HEK293T (cell line): ENCODE data around the gene REX1BD.
A peak's percentile ranks its signal among the peaks of the same experiment; 100 is the strongest.
"Not testable (repeated sequence)": the region's sequence is repeated elsewhere in the genome, so short reads cannot be mapped to it uniquely, and the experiment has no call there.

Experiments
- CTCF ChIA-PET: fragments of 350-600 bp; formaldehyde crosslinking; extraction: SDS; loops from one replicate; lab custom pipeline; 2021; ENCODE audit warnings: antibody characterized with exemption, inconsistent platforms; lab: Yijun Ruan, JAX
- POLR2A ChIA-PET: fragments of 350-600 bp; formaldehyde crosslinking; extraction: SDS; loops from one replicate; lab custom pipeline; 2020; ENCODE audit warnings: antibody characterized with exemption, inconsistent platforms; lab: Yijun Ruan, JAX
- DNase-seq: peaks from one replicate; pipeline ENCODE4 v3.0.0; 2012; ENCODE audit warnings: mixed read lengths; ENCODE audit errors: extremely low spot score
- ARNT ChIP-seq: fragments of 450-650 bp; IDR thresholded peaks from 2 replicates; pipeline ENCODE4 v1.6.1; 2017; ENCODE audit warnings: mild to moderate bottlenecking
- BHLHE40 ChIP-seq: fragments of 450-650 bp; IDR thresholded peaks from 2 replicates; pipeline ENCODE4 v1.6.1; 2016; ENCODE audit warnings: mild to moderate bottlenecking, moderate library complexity, borderline replicate concordance
- CTBP1 ChIP-seq: fragments of 450-650 bp; IDR thresholded peaks from 2 replicates; pipeline ENCODE4 v1.6.1; 2016; ENCODE audit warnings: borderline replicate concordance
- FOXA1 ChIP-seq: fragments of 450-650 bp; IDR thresholded peaks from 2 replicates; pipeline ENCODE4 v1.6.1; 2016; ENCODE audit warnings: mild to moderate bottlenecking
- FOXK2 ChIP-seq: fragments of 450-650 bp; IDR thresholded peaks from 2 replicates; pipeline ENCODE4 v1.6.1; 2016; ENCODE audit warnings: mild to moderate bottlenecking
- FOXM1 ChIP-seq: fragments of 450-650 bp; IDR thresholded peaks from 2 replicates; pipeline ENCODE4 v1.6.1; 2017; ENCODE audit warnings: mild to moderate bottlenecking, borderline replicate concordance
- HDGF ChIP-seq: fragments of 450-650 bp; IDR thresholded peaks from 2 replicates; pipeline ENCODE4 v1.6.1; 2017; ENCODE audit warnings: antibody characterized with exemption, borderline replicate concordance
- L3MBTL2 ChIP-seq: fragments of 450-650 bp; conservative IDR thresholded peaks from 2 replicates; pipeline ENCODE4 v1.6.1; 2016; ENCODE audit warnings: mild to moderate bottlenecking
- LEF1 ChIP-seq: fragments of 450-650 bp; IDR thresholded peaks from 2 replicates; pipeline ENCODE4 v1.6.1; 2017; ENCODE audit warnings: mild to moderate bottlenecking, borderline replicate concordance
- NFRKB ChIP-seq: fragments of 450-650 bp; IDR thresholded peaks from 2 replicates; pipeline ENCODE4 v1.6.1; 2016; ENCODE audit warnings: mild to moderate bottlenecking, moderate library complexity
- PKNOX1 ChIP-seq: fragments of 450-650 bp; IDR thresholded peaks from 2 replicates; pipeline ENCODE4 v1.6.1; 2016
- SP1 ChIP-seq: fragments of 450-650 bp; IDR thresholded peaks from 2 replicates; pipeline ENCODE4 v1.6.1; 2017
- SUZ12 ChIP-seq: fragments of 450-650 bp; IDR thresholded peaks from 2 replicates; pipeline ENCODE4 v1.6.1; 2016; ENCODE audit warnings: mild to moderate bottlenecking
- TARDBP ChIP-seq: fragments of 450-650 bp; IDR thresholded peaks from 2 replicates; pipeline ENCODE4 v1.6.1; 2016
- ZNF384 ChIP-seq: fragments of 450-650 bp; IDR thresholded peaks from 2 replicates; pipeline ENCODE4 v1.6.1; 2016

Gene REX1BD

DNA sequence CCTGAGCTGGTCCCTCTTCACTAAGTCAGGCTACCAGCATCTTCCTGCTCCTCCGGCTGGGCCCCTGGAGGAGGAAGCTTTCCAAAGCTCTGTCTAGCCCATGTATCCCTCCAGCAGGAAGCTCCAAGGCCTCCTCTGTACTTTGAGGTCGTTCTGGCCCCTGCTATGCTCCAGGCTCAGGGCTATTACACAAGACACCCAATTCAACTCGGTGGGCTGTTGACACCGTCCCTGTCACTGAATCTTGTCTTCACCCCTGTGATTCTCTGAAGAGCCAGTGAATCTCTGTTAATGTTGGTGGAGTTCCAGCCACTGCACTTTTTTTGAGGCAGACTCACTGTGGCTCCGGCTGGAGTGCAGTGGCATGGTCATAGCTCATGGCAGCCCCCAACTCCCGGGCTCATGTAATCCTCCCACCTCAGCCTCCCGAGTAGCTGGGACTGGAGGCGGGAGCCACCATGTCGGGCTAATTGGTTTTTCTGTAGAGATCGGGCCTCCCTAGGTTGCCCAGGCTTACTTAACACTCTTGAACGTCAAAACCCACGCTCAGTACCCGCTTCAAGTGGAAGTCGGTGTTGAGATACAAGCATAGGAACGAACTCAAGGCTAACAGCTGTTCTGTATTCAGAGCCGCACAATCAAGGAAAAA is 512 bp upstream of the REX1BD start:
- no peak for DNase-seq
- peak; percentile 33 for TF ChIP-seq L3MBTL2
- no peak for TF ChIP-seq FOXA1
- CTCF ChIA-PET: interaction anchor here (0.6 to 3.6 kb wide), 6 partner anchors 16 to 259 kb away, joined by 4 to 16 read pairs (median 5); partner anchors contain the start of gene UBA52
- POLR2A ChIA-PET: interaction anchor here (0.9 to 5.0 kb wide), 9 partner anchors 9 to 253 kb away, joined by 3 to 43 read pairs (median 5); partner anchors contain the start of genes KXD1, UBA52 and UPF1

GRCh38 chr19:18589380-18590272 is 1.0 kb downstream of the REX1BD start:
- ChIA-PET CTCF (interaction anchor here (0.6 to 3.6 kb wide), 10 partner anchors 9 to 255 kb away, joined by 3 to 16 read pairs (median 5); partner anchors contain the start of gene UBA52), POLR2A (interaction anchor here (0.7 to 5.0 kb wide), 17 partner anchors 9 to 329 kb away, joined by 3 to 43 read pairs (median 4); partner anchors contain the start of genes COPE, DDX49, ELL and KXD1)
- peak; percentile 68 for DNase-seq
- no peak for TF ChIP-seq SP1
- no peak for TF ChIP-seq FOXM1
- peak; percentile 93 for TF ChIP-seq ZNF384
- no peak for TF ChIP-seq FOXK2
- TF ChIP-seq PKNOX1: no peak
- no peak for TF ChIP-seq TARDBP
- peak; percentile 94 for TF ChIP-seq L3MBTL2
- TF ChIP-seq ARNT: no peak

DNA sequence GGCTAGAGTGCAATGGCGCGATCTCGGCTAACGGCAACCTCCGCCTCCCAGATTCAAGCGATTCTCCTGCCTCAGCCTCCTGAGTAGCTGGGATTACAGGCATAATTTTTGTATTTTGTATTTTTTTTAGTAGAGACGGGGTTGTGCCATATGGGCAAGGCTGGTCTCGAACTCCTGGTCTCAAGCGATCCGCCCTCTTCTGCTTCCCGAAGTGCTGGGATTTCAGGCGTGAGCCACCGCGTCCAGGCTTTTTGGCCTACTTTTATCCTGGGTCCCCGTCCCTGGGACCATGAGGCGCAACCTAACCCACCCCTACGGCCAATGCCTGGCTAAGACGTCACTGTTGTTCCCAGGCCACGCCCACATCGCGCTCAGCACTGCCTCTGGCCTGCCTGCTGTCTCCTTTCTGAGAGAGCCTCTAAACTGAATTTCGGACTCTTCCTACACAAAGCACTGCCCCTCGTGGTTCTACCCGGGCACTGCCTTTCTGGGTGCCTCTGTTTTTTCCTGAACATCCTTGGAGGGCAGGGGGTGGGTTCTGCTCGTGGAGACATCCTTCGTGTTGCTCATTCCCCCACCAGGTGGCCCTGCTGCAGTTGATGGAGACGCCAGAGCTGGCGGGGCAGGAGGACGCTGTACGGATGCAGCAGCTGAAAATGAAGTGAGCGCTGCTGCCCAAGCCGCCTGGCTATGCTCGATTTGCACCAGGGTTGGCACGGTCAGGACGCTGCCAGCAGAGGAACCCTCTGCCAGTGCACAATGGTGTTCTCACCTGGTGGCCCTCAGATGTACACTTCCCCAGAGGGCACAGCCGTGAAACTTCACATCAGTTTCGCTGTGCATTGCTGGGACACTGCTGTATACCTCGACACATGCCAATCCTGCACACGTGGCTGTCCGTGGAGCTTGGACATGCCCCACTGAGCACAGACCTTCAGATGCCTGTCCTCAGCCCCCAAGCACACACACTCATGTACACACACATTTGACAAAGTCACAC is 2.0 kb downstream of the REX1BD start:
- TF ChIP-seq SUZ12: no peak
- TF ChIP-seq L3MBTL2: peak; percentile 36; the same call in 1 of the 2 replicates
- ChIA-PET POLR2A (interaction anchor here (3.2 to 5.0 kb wide), 2 partner anchors 18 to 33 kb away, joined by 26 to 43 read pairs; partner anchors contain the start of genes KXD1 and UBA52), CTCF (interaction anchor here (0.6 to 3.6 kb wide), 4 partner anchors 18 to 198 kb away, joined by 3 to 16 read pairs (median 4); partner anchors contain the start of gene UBA52)
- DNase-seq: peak; percentile 82

GRCh38 chr19:18591735-18592385 is 3.3 kb downstream of the REX1BD start:
- no peak for TF ChIP-seq L3MBTL2
- no peak for TF ChIP-seq NFRKB
- no peak for TF ChIP-seq FOXA1
- TF ChIP-seq HDGF: no peak
- no peak for TF ChIP-seq FOXK2
- no peak for DNase-seq
- ChIA-PET CTCF (no interaction called here), POLR2A (interaction anchor here (5.0 kb wide), 1 partner anchor 20 kb away, joined by 43 read pairs; the partner anchor contains the start of gene UBA52)

DNA sequence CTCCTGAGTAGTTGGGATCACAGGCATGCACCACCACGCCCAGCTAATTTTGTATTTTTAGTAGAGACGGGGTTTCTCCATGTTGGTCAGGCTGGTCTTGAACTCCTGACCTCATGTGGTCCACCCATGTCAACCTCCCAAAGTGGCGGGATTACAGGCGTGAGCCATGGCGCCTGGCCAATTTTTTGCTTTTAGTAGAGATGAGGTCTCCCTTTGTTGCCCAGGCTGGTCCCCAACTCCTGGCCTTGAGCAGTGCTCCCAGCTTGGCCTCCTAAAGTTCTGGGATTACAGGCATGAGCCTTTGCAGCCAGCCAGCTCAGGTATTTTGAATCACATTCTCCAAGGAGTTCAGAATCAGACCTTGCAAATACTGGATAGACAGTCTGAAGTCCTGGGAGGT is 4.1 kb downstream of the REX1BD start:
- POLR2A ChIA-PET: interaction anchor here (1.1 to 1.2 kb wide), 2 partner anchors 14 to 22 kb away, joined by 3 read pairs; partner anchors contain the start of genes CRLF1 and UBA52
- CTCF ChIA-PET: interaction anchor here (0.5 to 1.2 kb wide), 3 partner anchors 69 to 575 kb away, joined by 3 read pairs; no protein-coding TSS in a partner anchor
- not testable (repeated sequence) for DNase-seq

DNA sequence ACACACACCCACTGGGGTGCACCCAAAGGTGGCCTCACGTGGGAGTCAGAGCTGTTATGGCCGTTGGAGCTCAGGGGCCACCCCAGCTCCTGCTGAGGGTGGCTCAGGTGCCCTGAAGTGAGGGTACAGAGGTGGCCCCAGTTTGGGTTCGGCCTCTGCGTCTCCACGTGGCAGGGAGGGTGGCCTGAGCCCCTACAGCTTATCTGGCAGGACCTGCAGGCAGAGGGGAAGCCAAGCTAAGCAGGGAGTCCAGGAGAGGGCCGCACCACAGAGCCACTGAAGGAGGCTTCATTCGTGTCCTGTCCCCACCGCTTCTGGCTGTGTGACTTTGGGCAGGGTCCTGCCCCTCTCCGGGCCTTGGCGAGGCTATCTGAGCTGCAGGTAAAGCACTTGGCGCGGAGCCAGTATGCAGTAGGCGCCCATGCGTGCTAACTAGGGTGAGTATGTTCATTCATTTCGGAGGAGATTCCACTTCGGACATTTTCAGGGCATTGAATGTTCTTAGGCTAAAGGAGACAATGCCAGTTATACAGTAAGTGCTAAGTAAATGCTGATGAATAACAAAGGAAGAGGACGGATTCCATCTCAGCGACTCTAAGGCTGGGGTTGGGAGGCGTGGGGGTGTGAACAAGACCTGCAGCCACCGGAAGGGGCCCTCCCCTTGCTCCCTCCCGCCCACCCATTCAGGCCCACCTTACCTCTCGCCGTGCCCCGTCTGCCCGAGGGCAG is 4.9 kb downstream of the REX1BD start:
- TF ChIP-seq HDGF (no peak), PKNOX1 (no peak), FOXM1 (no peak), NFRKB (no peak), FOXK2 (no peak), LEF1 (no peak), BHLHE40 (no peak), FOXA1 (no peak), L3MBTL2 (no peak), TARDBP (no peak), ZNF384 (no peak), ARNT (no peak), CTBP1 (no peak), SP1 (no peak)
- CTCF ChIA-PET: interaction anchor here (0.5 to 1.3 kb wide), 8 partner anchors 21 to 352 kb away, joined by 3 to 5 read pairs (median 3); no protein-coding TSS in a partner anchor
- POLR2A ChIA-PET: interaction anchor here (1.0 to 1.2 kb wide), 3 partner anchors 13 to 254 kb away, joined by 3 to 4 read pairs (median 3); partner anchors contain the start of genes CRLF1 and UBA52
- peak; percentile 6 for DNase-seq
